ENCODE results near the gene PDS5A. TPM values are rescaled to one million over a fixed set of nuclear protein-coding genes. Genes with fewer than 3 reads are reported as not detected.

Gene PDS5A
- total RNA-seq, 1 donor from 2014 or later = 69.3 TPM

DNA sequence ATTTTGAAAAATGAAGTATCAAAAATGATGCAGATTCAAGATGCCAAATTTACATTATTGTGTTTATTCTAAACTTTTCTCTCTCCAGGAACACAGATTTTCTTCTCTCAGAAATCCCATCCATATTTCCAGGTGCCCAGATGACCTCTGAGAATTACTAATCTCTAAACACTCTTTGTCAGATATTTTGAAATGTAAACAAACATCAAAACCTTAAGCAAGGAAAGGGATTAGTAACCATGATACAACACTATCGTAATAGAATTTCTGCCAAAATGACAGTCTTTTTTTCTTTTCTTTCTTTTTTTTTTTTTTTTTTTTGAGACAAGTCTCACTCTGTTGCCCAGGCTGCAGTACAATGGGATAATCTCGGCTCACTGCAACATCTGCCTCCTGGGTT is 76.7 kb downstream of the PDS5A start:
- TF ChIP-seq, protein P1, sequence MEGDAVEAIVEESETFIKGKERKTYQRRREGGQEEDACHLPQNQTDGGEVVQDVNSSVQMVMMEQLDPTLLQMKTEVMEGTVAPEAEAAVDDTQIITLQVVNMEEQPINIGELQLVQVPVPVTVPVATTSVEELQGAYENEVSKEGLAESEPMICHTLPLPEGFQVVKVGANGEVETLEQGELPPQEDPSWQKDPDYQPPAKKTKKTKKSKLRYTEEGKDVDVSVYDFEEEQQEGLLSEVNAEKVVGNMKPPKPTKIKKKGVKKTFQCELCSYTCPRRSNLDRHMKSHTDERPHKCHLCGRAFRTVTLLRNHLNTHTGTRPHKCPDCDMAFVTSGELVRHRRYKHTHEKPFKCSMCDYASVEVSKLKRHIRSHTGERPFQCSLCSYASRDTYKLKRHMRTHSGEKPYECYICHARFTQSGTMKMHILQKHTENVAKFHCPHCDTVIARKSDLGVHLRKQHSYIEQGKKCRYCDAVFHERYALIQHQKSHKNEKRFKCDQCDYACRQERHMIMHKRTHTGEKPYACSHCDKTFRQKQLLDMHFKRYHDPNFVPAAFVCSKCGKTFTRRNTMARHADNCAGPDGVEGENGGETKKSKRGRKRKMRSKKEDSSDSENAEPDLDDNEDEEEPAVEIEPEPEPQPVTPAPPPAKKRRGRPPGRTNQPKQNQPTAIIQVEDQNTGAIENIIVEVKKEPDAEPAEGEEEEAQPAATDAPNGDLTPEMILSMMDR (IDR thresholded peaks at IDR 0.05; ENCODE audit: insufficient read depth, low read length, poor library complexity, severe bottlenecking) = no peak
- H3K27me3 ChIP-seq (ENCODE audit: control insufficient read depth, insufficient read depth, low read length) = no peaks in the 10 kb centered on the region
- H3K4me3 ChIP-seq (ENCODE audit: low read depth, low read length) = no peak overlapping the region
- no peaks in the 10 kb centered on the region for H3K36me3 ChIP-seq (ENCODE audit: control insufficient read depth, insufficient read depth, low read length)
- DNase-seq (ENCODE audit: low read depth) = no peak

DNA sequence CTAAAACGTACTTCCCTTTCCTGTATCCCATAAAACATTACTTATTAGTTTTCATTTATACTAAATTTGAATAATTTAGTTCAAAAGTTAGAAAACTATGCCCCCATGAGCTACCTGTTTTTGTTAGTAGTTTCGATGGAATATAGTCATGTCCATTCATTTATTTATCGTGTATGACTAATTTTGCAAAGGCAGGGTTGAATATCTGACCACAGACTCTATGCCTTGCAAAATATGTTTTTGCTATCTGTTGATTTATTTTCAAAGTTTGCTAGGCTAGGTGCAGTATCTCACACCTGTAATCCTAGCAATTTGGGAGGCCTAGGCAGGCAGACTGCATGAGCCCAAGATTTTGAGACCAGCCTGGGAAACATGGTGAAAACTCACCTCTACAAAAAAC is 78.4 kb downstream of the PDS5A start:
- H3K4me3 ChIP-seq (ENCODE audit: low read depth, low read length) = no peak overlapping the region
- no peaks in the 10 kb centered on the region for H3K36me3 ChIP-seq (ENCODE audit: control insufficient read depth, insufficient read depth, low read length)

DNA sequence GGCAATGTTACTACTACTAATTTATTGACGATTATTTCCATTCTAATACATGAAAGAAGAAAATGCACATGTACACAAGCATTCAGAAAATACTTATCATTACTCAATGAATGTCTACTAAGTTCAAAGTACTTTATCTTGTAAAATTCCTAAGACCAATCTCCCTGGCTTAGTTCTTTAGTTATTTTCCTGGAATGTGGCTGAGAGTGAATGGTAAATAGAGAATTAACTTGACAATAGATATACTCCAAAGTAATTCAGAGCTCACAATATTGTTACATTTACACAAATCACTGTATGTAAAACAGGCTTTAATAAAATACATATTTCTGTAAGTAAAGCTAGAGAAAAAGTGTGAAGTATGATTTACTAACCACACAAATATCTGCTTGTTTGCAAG is 79.7 kb downstream of the PDS5A start:
- H3K36me3 ChIP-seq (ENCODE audit: control insufficient read depth, insufficient read depth, low read length) = no peaks in the 10 kb centered on the region

More for the DNA sequence above, 78.4 kb downstream of the PDS5A start:
- no peak for DNase-seq (ENCODE audit: low read depth)
- TF ChIP-seq, protein P1 (IDR thresholded peaks at IDR 0.05; ENCODE audit: insufficient read depth, low read length, poor library complexity, severe bottlenecking) = no peak
- no peaks in the 10 kb centered on the region for H3K27me3 ChIP-seq (ENCODE audit: control insufficient read depth, insufficient read depth, low read length)

DNA sequence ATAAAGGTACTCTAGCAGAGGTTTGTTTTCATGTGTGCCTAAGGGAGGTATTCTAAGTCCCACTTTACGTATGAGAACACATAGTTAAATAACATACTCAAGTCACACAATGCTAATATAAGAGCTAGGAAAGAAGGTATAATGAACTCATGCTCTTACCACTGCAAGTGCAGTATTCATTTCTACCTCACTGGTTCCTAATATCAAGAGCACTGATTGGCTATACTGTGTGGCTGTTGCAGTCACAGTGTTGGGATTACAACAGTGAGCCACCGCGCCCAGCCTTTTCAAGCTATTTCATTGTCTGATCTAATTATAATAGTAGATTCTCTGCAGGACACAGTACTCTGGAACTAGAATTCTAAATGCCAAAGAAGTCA is 84.0 kb downstream of the PDS5A start:
- H3K36me3 ChIP-seq (ENCODE audit: control insufficient read depth, insufficient read depth, low read length) = peaks cover 1% of the 10 kb centered on the region
- TF ChIP-seq, protein P1 (IDR thresholded peaks at IDR 0.05; ENCODE audit: insufficient read depth, low read length, poor library complexity, severe bottlenecking) = no peak
- no peaks in the 10 kb centered on the region for H3K27me3 ChIP-seq (ENCODE audit: control insufficient read depth, insufficient read depth, low read length)
- DNase-seq (ENCODE audit: low read depth) = no peak
- H3K4me3 ChIP-seq (ENCODE audit: low read depth, low read length) = no peak overlapping the region

More for the DNA sequence above, 79.7 kb downstream of the PDS5A start:
- no peaks in the 10 kb centered on the region for H3K27me3 ChIP-seq (ENCODE audit: control insufficient read depth, insufficient read depth, low read length)
- H3K4me3 ChIP-seq (ENCODE audit: low read depth, low read length) = no peak overlapping the region
- TF ChIP-seq, protein P1 (IDR thresholded peaks at IDR 0.05; ENCODE audit: insufficient read depth, low read length, poor library complexity, severe bottlenecking) = no peak
- DNase-seq (ENCODE audit: low read depth) = no peak

DNA sequence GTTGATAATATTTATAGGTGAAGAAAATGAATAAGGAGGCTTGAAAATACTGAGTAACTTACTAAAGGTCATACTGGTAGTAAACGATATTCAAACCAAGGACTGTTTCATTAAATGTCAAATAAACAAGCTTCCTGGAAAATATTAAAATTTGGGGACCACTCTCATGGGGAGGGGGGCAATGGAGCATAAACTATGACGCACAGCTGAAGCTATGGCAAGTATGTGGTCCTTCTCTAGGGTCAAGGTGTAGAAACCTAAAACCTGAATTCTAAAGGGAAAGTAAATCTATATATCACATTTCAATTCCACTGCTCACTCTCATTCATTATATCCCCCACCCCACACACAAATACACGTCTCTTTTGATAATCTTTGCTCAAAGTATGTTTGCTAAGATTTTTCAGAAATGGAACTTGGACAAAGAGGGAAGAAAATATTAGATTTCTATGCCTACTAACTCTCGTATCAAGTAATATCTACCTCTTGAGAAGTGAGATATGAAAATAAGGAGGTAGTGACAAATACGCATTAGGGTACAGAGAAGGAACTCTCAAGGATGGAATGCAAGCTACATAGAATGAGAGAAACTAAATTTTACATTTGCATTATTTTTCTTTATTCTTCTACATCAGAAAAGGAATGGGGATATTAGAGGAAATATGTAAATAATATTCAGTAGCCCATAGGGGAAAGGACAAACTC is 84.6 kb downstream of the PDS5A start:
- H3K36me3 ChIP-seq (ENCODE audit: control insufficient read depth, insufficient read depth, low read length) = peaks cover 1% of the 10 kb centered on the region
- TF ChIP-seq, protein P1 (IDR thresholded peaks at IDR 0.05; ENCODE audit: insufficient read depth, low read length, poor library complexity, severe bottlenecking) = no peak
- no peaks in the 10 kb centered on the region for H3K27me3 ChIP-seq (ENCODE audit: control insufficient read depth, insufficient read depth, low read length)
- DNase-seq (ENCODE audit: low read depth) = no peak
- no peak overlapping the region for H3K4me3 ChIP-seq (ENCODE audit: low read depth, low read length)

GRCh38 chr4:39889226-39889625 is 88.5 kb downstream of the PDS5A start:
- peaks cover 1% of the 10 kb centered on the region for H3K36me3 ChIP-seq (ENCODE audit: control insufficient read depth, insufficient read depth, low read length)
- H3K27me3 ChIP-seq (ENCODE audit: control insufficient read depth, insufficient read depth, low read length) = no peaks in the 10 kb centered on the region
- no peak overlapping the region for H3K4me3 ChIP-seq (ENCODE audit: low read depth, low read length)
- DNase-seq (ENCODE audit: low read depth) = no peak
- TF ChIP-seq, protein P1 (IDR thresholded peaks at IDR 0.05; ENCODE audit: insufficient read depth, low read length, poor library complexity, severe bottlenecking) = no peak
